ENCODE measurements around the gene PRDM1. TPM values are rescaled to one million over a fixed set of nuclear protein-coding genes. Genes with fewer than 3 reads are reported as not detected.

Gene PRDM1
- polyA plus RNA-seq, 1 of the 3 experiments (the other 2 are of a cell fraction) = 4.0 TPM

DNA sequence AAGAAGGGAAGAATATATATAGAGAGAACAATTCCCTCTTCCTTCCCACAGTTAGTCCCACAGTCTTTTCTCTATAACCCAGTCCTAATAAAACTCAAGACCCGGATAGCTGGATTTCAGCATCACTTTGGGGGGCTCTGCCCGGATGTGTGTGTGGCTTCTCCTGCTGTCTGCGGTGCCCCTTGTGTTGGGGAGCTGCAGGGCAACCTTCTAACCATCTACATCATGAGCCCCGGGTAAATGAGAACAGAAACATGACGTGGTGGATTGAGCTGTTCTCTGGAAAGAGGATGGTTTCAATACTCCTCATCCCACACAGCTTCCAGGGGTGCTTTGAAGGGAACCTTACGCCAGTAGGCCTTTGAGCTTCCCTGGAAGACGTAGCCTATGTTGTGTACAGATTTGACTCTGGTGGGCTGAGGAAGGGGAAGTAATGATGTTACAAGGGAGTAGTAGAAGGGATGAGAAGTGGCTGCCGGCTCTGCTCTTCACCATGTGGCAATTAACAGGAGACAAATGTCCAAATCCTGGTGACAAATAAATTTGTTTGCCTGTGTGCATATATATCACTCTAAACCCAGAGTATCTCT lies 13.5 kb upstream of the PRDM1 start:
- Histone ChIP-seq H3K27me3 (ENCODE audit: insufficient read depth) (no peaks in the 10 kb centered on the region), H3K4me1 (ENCODE audit: control insufficient read depth in 1 of 2, insufficient read depth in 2 of 2, low read depth in 1 of 2, low read length in 1 of 2) (peaks cover 6 to 10% of the 10 kb centered on the region in 2 experiments; a peak in 3 of 4 replicates), H3F3A (replicated peaks; ENCODE audit: insufficient read depth) (peaks cover under 1% of the 10 kb centered on the region), H4K20me1 (ENCODE audit: insufficient read depth) (no peaks in the 10 kb centered on the region), H3K4me3 (ENCODE audit: low read depth in 2 of 2, low read length in 1 of 2) (no peak overlapping the region), H3K36me3 (replicated peaks in 1 of 2; ENCODE audit: control insufficient read depth in 1 of 2, insufficient read depth in 2 of 2, low read length in 1 of 2) (no peaks in the 10 kb centered on the region), H2AFZ (ENCODE audit: low read depth) (no peak overlapping the region), H3K9ac (no peak overlapping the region), H3K4me2 (no peak overlapping the region), H3K27ac (ENCODE audit: low read depth in 2 of 2, low read length in 1 of 2) (no peak overlapping the region), H3K9me2 (no peaks in the 10 kb centered on the region), H3K9me3 (no peaks in the 10 kb centered on the region), H3K79me2 (ENCODE audit: insufficient read depth) (no peaks in the 10 kb centered on the region)
- WGBS (ENCODE audit: low lambda C conversion rate) = 85% methylated on average over 8 of the region's 8 CpGs
- POLR2A ChIA-PET = no interaction called here
- CTCF ChIA-PET = no interaction called here
- DNase-seq = no peak
- TF ChIP-seq JUND (IDR thresholded peaks at IDR 0.05) = no peak
- no peak for TF ChIP-seq ELF1 (IDR thresholded peaks at IDR 0.05)
- TF ChIP-seq, protein P1, sequence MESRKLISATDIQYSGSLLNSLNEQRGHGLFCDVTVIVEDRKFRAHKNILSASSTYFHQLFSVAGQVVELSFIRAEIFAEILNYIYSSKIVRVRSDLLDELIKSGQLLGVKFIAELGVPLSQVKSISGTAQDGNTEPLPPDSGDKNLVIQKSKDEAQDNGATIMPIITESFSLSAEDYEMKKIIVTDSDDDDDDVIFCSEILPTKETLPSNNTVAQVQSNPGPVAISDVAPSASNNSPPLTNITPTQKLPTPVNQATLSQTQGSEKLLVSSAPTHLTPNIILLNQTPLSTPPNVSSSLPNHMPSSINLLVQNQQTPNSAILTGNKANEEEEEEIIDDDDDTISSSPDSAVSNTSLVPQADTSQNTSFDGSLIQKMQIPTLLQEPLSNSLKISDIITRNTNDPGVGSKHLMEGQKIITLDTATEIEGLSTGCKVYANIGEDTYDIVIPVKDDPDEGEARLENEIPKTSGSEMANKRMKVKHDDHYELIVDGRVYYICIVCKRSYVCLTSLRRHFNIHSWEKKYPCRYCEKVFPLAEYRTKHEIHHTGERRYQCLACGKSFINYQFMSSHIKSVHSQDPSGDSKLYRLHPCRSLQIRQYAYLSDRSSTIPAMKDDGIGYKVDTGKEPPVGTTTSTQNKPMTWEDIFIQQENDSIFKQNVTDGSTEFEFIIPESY (IDR thresholded peaks at IDR 0.05; ENCODE audit: borderline replicate concordance, low read depth) = no peak
- TF ChIP-seq, protein P2, sequence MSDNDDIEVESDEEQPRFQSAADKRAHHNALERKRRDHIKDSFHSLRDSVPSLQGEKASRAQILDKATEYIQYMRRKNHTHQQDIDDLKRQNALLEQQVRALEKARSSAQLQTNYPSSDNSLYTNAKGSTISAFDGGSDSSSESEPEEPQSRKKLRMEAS (IDR thresholded peaks at IDR 0.05; ENCODE audit: low read depth) = no peak
- no peak for TF ChIP-seq SIN3A (IDR thresholded peaks at IDR 0.05; ENCODE audit: borderline replicate concordance, low read depth, low read length)
- no peak for TF ChIP-seq RXRA (IDR thresholded peaks at IDR 0.05; ENCODE audit: borderline replicate concordance, low read depth)
- no peak for TF ChIP-seq FOXM1 (IDR thresholded peaks at IDR 0.05; ENCODE audit: low read depth)

DNA sequence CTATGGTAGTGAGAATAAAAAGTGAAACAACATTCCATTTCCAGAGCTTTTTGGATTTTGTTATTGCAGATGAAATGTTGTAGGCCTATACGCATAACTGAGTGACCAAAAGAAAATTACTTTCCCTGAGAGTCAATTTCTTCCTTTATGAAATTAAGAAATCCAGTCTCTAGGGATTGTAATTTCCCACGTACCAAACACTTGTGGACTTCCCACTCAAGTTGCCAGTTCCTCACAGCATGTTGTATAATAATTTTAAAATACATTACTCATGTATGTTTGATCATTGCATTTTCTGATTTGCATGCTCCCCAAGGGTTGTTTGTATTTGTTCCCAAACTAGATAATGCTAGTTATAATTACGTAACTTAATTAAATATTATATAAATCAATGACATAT lies 12.0 kb upstream of the PRDM1 start:
- Histone ChIP-seq H3K36me3 (replicated peaks in 1 of 2; ENCODE audit: control insufficient read depth in 1 of 2, insufficient read depth in 2 of 2, low read length in 1 of 2) (no peaks in the 10 kb centered on the region), H3K9me3 (no peaks in the 10 kb centered on the region), H3F3A (replicated peaks; ENCODE audit: insufficient read depth) (no peaks in the 10 kb centered on the region), H3K9me2 (no peaks in the 10 kb centered on the region), H3K4me2 (no peak overlapping the region), H3K4me3 (ENCODE audit: low read depth in 2 of 2, low read length in 1 of 2) (no peak overlapping the region), H4K20me1 (ENCODE audit: insufficient read depth) (no peaks in the 10 kb centered on the region), H2AFZ (ENCODE audit: low read depth) (no peak overlapping the region), H3K79me2 (ENCODE audit: insufficient read depth) (no peaks in the 10 kb centered on the region), H3K27ac (ENCODE audit: low read depth in 2 of 2, low read length in 1 of 2) (no peak overlapping the region), H3K9ac (no peak overlapping the region), H3K4me1 (ENCODE audit: control insufficient read depth in 1 of 2, insufficient read depth in 2 of 2, low read depth in 1 of 2, low read length in 1 of 2) (peaks cover 6 to 10% of the 10 kb centered on the region in 2 experiments; a peak in 3 of 4 replicates), H3K27me3 (ENCODE audit: insufficient read depth) (no peaks in the 10 kb centered on the region)
- POLR2A ChIA-PET = no interaction called here
- CTCF ChIA-PET = no interaction called here
- 97% methylated on average over 3 of the region's 3 CpGs for WGBS (ENCODE audit: low lambda C conversion rate)
- no peak for DNase-seq
- no peak for TF ChIP-seq NFIC (IDR thresholded peaks at IDR 0.05; ENCODE audit: borderline replicate concordance)
- TF ChIP-seq, protein P2 (IDR thresholded peaks at IDR 0.05; ENCODE audit: low read depth) = no peak
- TF ChIP-seq RXRA (IDR thresholded peaks at IDR 0.05; ENCODE audit: borderline replicate concordance, low read depth) = no peak
- TF ChIP-seq, protein P3, sequence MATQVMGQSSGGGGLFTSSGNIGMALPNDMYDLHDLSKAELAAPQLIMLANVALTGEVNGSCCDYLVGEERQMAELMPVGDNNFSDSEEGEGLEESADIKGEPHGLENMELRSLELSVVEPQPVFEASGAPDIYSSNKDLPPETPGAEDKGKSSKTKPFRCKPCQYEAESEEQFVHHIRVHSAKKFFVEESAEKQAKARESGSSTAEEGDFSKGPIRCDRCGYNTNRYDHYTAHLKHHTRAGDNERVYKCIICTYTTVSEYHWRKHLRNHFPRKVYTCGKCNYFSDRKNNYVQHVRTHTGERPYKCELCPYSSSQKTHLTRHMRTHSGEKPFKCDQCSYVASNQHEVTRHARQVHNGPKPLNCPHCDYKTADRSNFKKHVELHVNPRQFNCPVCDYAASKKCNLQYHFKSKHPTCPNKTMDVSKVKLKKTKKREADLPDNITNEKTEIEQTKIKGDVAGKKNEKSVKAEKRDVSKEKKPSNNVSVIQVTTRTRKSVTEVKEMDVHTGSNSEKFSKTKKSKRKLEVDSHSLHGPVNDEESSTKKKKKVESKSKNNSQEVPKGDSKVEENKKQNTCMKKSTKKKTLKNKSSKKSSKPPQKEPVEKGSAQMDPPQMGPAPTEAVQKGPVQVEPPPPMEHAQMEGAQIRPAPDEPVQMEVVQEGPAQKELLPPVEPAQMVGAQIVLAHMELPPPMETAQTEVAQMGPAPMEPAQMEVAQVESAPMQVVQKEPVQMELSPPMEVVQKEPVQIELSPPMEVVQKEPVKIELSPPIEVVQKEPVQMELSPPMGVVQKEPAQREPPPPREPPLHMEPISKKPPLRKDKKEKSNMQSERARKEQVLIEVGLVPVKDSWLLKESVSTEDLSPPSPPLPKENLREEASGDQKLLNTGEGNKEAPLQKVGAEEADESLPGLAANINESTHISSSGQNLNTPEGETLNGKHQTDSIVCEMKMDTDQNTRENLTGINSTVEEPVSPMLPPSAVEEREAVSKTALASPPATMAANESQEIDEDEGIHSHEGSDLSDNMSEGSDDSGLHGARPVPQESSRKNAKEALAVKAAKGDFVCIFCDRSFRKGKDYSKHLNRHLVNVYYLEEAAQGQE (IDR thresholded peaks at IDR 0.05; ENCODE audit: low read depth, low read length) = no peak
- TF ChIP-seq, protein P4, sequence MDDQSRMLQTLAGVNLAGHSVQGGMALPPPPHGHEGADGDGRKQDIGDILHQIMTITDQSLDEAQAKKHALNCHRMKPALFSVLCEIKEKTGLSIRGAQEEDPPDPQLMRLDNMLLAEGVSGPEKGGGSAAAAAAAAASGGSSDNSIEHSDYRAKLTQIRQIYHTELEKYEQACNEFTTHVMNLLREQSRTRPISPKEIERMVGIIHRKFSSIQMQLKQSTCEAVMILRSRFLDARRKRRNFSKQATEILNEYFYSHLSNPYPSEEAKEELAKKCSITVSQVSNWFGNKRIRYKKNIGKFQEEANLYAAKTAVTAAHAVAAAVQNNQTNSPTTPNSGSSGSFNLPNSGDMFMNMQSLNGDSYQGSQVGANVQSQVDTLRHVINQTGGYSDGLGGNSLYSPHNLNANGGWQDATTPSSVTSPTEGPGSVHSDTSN (IDR thresholded peaks at IDR 0.05) = no peak
- TF ChIP-seq EZH2phosphoT487 (IDR thresholded peaks at IDR 0.05; ENCODE audit: borderline replicate concordance, low read depth) = no peak
- no peak for TF ChIP-seq FOSL2 (IDR thresholded peaks at IDR 0.05; ENCODE audit: borderline replicate concordance, low read depth)
- TF ChIP-seq, protein P5, sequence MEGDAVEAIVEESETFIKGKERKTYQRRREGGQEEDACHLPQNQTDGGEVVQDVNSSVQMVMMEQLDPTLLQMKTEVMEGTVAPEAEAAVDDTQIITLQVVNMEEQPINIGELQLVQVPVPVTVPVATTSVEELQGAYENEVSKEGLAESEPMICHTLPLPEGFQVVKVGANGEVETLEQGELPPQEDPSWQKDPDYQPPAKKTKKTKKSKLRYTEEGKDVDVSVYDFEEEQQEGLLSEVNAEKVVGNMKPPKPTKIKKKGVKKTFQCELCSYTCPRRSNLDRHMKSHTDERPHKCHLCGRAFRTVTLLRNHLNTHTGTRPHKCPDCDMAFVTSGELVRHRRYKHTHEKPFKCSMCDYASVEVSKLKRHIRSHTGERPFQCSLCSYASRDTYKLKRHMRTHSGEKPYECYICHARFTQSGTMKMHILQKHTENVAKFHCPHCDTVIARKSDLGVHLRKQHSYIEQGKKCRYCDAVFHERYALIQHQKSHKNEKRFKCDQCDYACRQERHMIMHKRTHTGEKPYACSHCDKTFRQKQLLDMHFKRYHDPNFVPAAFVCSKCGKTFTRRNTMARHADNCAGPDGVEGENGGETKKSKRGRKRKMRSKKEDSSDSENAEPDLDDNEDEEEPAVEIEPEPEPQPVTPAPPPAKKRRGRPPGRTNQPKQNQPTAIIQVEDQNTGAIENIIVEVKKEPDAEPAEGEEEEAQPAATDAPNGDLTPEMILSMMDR (IDR thresholded peaks at IDR 0.05) = no peak
- TF ChIP-seq, protein P1 (IDR thresholded peaks at IDR 0.05; ENCODE audit: borderline replicate concordance, low read depth) = no peak

Data from SK-N-SH (cell line).